Measurements from ENCODE around the gene RAPSN.

The RAPSN gene

DNA sequence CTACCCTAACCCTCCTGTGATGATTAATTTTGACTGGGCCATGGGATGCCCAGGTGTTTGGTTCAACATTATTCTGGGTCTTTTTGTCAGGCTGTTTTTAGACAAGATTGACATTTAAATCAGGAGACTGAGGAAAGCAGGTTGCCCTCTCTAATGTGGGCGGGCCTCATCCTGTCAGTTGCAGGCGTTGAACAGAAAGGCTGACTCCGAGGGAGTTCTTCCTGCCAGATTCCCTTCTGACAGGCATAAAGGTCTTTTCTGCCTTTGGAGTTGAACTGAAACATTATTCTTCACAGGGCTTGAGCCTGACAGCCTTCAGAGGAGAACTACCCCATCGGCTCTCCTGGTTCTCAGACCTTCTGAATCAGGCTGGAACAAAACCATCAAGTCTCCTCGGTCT is 18.4 kb downstream of the RAPSN start:
- no peak for DNase-seq

GRCh38 chr11:47426062-47426956 is 22.6 kb downstream of the RAPSN start, which contains the start of gene PSMC3:
TSS of gene PSMC3 (minus strand) at chr11:47426439. CDS start at chr11:47426279, 160 bp downstream.
- DNase-seq, result peak; percentile 83

GRCh38 chr11:47425611-47426010 is 23.3 kb downstream of the RAPSN start:
- DNase-seq, result no peak

DNA sequence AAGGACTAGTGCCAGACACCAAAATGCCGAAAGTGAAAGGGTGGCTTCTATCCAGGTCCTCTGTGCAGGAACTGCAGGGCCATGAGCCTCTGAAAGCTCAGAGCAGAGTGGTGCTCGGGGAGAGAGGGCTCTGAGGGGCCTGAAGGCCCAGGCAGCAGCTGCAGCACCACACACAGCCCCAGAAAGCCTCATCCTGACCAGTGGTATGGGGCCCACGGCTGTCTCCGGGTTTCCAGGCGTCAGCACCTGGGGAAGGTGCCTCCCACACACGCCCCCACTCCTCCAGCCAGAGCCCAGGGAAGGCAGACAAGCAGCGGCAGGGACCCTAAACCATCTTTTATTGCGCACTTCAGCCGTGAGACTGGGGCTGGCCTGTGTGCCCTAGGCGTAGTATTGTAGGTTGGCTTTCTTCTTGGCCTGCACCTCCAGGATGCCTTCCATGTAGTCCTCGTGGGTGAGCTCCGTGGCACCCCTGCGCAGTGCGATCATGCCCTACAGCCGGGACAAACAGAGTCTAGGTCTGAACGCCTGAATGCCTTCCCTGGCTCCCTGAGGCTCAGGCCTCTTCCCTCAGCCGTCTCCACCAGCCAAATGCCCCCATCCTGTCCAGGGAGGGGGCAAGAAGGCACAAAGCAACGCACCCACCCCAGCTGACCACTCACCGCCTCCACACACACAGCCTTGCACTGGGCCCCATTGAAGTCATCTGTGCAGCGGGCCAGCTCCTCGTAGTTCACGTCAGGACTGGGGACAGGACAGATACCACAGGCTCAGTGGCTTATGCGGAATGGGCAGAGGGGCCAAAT is 30.3 kb downstream of the RAPSN start:
- no peak for DNase-seq

- no peak for DNase-seq
These were observed 31.2 kb downstream of the RAPSN start for GRCh38 chr11:47417712-47418111.

GRCh38 chr11:47415949-47416472 is 32.9 kb downstream of the RAPSN start:
- no peak for DNase-seq

- DNase-seq, result no peak
These were observed 33.7 kb downstream of the RAPSN start for GRCh38 chr11:47415091-47415854.

DNA sequence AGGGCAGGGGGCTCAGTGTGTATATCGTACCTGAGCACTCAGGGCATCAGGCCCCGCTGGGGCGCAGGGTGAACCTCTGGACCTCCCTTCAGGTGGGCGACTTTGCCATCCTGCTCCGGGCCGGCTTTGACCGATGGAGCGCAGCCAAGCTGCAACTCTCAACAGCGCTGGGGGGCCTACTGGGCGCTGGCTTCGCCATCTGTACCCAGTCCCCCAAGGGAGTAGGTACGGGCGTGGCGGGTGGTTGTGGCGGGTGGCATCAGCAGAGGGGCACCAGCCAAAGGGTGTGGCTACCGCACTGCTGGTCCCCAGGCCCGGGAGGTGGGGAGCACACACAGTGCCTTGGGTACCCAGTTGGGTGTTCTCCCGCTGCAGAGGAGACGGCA is 34.3 kb downstream of the RAPSN start:
- DNase-seq, result no peak

- no peak for DNase-seq
These were observed 34.8 kb downstream of the RAPSN start for GRCh38 chr11:47413908-47414684.

- no peak for DNase-seq
These were observed 35.6 kb downstream of the RAPSN start for GRCh38 chr11:47413351-47413750.

GRCh38 chr11:47411884-47412746 is 36.8 kb downstream of the RAPSN start:
- DNase-seq, result no peak

DNA sequence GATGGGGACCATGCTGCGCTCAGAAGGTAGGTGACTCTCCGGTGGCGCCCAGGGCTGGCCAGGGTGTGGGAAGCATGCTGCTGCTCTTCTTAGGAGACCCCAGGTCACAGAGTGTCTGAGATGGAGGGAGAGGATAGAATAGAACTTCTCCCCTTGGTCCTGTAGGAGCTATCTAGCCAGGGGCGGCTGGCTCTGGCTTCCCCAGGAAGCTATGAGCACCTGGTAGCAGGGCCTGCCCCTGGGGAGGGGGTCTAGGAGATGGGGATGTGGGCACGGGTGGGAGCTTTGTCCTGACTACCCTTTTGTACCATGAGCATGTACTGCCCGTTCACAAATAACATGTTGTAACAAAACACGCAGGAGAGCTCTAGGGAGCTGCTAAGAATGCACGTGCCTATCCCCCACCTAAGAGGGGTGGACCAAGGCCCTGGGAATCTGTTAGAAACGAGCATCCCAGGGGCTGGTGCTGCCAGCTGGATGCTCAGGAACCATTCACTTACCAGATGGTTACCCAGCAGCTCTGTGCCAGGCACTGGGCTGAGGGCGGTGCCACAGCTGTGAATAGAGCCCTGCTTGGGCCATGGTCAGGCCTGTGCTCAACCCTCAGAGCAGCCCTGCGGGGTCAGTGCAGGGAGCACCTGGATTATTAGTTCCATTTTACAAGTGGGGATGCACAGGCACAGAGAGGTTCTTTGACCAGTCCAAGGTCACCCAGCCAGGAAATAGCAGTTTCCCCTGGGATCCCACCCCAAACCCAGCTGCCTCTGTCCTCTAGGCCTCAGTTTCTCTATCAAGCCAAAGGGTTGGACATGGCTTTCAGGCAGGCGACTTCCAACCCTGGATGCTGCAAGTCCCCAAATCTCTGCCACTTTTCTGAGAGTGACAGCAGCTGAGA is 38.3 kb downstream of the RAPSN start:
- peak; percentile 64 for DNase-seq

DNA sequence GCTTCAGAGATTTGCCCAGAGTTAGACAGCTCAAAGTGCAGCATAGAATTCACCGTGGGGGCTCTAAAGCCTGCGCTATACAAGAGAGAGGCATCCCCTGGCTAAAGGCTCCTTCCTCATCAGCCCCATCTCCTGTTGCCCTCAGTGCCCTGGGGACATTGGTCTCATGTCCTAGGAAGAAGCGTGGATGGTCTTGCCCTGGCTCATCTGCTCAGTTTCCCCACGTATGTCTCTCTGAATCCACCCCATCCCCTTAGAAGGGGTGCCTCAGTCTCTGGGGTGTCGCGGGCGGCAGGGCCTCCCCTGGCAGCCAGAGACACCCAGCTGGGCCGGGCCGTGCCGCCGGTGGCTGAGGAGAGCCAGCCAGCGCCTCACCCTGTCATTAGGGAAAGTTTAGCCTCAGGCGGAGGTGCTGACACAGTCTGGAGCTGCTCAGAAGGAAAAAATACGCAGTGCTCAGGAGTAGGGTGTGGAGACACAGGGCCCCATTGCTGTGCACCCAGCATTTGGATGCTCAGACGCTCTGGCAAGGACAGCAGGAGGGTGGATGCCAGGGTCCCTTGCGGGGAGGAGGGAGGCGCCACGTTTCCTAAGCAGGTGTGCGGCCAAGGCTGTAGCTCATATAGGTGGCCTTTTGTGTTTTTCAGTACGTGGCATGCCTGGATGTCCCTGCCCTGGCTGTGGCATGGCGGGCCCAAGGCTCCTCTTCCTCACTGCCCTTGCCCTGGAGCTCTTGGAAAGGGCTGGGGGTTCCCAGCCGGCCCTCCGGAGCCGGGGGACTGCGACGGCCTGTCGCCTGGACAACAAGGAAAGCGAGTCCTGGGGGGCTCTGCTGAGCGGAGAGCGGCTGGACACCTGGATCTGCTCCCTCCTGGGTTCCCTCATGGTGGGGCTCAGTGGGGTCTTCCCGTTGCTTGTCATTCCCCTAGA is 39.2 kb downstream of the RAPSN start:
- no peak for DNase-seq

- no peak for DNase-seq
These were observed 40.1 kb downstream of the RAPSN start for GRCh38 chr11:47408598-47409439.

- peak; percentile 75 for DNase-seq
These were observed 41.0 kb downstream of the RAPSN start, which contains the start of gene SLC39A13 for GRCh38 chr11:47407746-47408590. TSS of gene SLC39A13 (plus strand) at chr11:47408590. CDS start at chr11:47410095, 1,505 bp downstream.

GRCh38 chr11:47406896-47407745 is 41.8 kb downstream of the RAPSN start:
- DNase-seq, result no peak

Measured in NCI-H1694 treated with DMSO at 0.1 percent for 48 hours (cell line).